Measurements from ENCODE around the gene KCNJ11. TPM values are rescaled to one million over a fixed set of nuclear protein-coding genes. Genes with fewer than 3 reads are reported as not detected.

Gene KCNJ11
- total and polyA plus RNA-seq, 2 of the 13 experiments (the other 11 are each of a cell fraction or from before 2014, with no cell fraction given), result 0.38 to 1.6 TPM

DNA sequence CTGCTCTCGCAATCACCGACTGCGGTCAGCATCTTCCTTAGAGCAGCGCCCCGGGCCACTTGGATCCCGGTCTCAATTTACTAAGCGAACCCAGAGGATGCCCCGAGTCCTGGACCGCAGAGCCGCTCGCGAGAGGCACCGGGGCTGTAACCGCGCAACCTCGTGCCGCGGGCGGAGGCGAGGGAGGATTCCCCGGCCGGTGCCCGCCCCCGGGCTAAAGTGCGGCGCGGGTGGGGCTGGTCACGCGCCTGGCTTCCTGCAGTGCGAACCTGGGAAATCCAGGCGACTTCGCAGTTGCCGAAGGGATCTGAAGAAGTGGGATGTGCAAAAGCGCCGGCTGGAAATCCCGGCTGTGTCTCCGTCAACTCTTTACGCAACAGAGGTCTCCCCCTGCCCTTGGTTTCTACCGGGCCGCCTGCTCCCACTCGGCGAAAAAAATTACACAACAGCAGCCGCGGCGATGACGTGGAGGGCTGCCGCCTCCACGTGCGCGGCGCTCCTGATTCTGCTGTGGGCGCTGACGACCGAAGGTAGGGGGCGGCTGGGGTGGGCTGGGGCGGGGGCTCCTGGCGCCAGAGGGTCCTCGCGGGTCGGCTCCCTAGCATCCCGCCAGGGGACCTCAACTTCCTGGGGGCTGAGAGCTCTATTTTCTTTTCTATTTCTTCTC lies 36.8 kb downstream of the KCNJ11 start, which contains the start of gene NCR3LG1 (continued):
- TF ChIP-seq, protein P1, sequence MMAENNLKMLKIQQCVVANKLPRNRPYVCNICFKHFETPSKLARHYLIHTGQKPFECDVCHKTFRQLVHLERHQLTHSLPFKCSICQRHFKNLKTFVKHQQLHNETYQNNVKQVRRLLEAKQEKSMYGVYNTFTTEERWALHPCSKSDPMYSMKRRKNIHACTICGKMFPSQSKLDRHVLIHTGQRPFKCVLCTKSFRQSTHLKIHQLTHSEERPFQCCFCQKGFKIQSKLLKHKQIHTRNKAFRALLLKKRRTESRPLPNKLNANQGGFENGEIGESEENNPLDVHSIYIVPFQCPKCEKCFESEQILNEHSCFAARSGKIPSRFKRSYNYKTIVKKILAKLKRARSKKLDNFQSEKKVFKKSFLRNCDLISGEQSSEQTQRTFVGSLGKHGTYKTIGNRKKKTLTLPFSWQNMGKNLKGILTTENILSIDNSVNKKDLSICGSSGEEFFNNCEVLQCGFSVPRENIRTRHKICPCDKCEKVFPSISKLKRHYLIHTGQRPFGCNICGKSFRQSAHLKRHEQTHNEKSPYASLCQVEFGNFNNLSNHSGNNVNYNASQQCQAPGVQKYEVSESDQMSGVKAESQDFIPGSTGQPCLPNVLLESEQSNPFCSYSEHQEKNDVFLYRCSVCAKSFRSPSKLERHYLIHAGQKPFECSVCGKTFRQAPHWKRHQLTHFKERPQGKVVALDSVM (CRISPR knock-in tag; IDR thresholded peaks at IDR 0.05), result no peak
- TF ChIP-seq, protein P2, sequence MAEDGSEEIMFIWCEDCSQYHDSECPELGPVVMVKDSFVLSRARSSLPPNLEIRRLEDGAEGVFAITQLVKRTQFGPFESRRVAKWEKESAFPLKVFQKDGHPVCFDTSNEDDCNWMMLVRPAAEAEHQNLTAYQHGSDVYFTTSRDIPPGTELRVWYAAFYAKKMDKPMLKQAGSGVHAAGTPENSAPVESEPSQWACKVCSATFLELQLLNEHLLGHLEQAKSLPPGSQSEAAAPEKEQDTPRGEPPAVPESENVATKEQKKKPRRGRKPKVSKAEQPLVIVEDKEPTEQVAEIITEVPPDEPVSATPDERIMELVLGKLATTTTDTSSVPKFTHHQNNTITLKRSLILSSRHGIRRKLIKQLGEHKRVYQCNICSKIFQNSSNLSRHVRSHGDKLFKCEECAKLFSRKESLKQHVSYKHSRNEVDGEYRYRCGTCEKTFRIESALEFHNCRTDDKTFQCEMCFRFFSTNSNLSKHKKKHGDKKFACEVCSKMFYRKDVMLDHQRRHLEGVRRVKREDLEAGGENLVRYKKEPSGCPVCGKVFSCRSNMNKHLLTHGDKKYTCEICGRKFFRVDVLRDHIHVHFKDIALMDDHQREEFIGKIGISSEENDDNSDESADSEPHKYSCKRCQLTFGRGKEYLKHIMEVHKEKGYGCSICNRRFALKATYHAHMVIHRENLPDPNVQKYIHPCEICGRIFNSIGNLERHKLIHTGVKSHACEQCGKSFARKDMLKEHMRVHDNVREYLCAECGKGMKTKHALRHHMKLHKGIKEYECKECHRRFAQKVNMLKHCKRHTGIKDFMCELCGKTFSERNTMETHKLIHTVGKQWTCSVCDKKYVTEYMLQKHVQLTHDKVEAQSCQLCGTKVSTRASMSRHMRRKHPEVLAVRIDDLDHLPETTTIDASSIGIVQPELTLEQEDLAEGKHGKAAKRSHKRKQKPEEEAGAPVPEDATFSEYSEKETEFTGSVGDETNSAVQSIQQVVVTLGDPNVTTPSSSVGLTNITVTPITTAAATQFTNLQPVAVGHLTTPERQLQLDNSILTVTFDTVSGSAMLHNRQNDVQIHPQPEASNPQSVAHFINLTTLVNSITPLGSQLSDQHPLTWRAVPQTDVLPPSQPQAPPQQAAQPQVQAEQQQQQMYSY (CRISPR knock-in tag; IDR thresholded peaks at IDR 0.05), result peak; percentile 44; the same call in 1 of the 2 replicates
- TF ChIP-seq, protein P3, sequence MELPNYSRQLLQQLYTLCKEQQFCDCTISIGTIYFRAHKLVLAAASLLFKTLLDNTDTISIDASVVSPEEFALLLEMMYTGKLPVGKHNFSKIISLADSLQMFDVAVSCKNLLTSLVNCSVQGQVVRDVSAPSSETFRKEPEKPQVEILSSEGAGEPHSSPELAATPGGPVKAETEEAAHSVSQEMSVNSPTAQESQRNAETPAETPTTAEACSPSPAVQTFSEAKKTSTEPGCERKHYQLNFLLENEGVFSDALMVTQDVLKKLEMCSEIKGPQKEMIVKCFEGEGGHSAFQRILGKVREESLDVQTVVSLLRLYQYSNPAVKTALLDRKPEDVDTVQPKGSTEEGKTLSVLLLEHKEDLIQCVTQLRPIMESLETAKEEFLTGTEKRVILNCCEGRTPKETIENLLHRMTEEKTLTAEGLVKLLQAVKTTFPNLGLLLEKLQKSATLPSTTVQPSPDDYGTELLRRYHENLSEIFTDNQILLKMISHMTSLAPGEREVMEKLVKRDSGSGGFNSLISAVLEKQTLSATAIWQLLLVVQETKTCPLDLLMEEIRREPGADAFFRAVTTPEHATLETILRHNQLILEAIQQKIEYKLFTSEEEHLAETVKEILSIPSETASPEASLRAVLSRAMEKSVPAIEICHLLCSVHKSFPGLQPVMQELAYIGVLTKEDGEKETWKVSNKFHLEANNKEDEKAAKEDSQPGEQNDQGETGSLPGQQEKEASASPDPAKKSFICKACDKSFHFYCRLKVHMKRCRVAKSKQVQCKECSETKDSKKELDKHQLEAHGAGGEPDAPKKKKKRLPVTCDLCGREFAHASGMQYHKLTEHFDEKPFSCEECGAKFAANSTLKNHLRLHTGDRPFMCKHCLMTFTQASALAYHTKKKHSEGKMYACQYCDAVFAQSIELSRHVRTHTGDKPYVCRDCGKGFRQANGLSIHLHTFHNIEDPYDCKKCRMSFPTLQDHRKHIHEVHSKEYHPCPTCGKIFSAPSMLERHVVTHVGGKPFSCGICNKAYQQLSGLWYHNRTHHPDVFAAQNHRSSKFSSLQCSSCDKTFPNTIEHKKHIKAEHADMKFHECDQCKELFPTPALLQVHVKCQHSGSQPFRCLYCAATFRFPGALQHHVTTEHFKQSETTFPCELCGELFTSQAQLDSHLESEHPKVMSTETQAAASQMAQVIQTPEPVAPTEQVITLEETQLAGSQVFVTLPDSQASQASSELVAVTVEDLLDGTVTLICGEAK (IDR thresholded peaks at IDR 0.05), result no peak
- TF ChIP-seq, protein P3 (CRISPR knock-in tag; IDR thresholded peaks at IDR 0.05), result peak; percentile 52; the same call in 1 of the 2 replicates
- TF ChIP-seq, protein P4, sequence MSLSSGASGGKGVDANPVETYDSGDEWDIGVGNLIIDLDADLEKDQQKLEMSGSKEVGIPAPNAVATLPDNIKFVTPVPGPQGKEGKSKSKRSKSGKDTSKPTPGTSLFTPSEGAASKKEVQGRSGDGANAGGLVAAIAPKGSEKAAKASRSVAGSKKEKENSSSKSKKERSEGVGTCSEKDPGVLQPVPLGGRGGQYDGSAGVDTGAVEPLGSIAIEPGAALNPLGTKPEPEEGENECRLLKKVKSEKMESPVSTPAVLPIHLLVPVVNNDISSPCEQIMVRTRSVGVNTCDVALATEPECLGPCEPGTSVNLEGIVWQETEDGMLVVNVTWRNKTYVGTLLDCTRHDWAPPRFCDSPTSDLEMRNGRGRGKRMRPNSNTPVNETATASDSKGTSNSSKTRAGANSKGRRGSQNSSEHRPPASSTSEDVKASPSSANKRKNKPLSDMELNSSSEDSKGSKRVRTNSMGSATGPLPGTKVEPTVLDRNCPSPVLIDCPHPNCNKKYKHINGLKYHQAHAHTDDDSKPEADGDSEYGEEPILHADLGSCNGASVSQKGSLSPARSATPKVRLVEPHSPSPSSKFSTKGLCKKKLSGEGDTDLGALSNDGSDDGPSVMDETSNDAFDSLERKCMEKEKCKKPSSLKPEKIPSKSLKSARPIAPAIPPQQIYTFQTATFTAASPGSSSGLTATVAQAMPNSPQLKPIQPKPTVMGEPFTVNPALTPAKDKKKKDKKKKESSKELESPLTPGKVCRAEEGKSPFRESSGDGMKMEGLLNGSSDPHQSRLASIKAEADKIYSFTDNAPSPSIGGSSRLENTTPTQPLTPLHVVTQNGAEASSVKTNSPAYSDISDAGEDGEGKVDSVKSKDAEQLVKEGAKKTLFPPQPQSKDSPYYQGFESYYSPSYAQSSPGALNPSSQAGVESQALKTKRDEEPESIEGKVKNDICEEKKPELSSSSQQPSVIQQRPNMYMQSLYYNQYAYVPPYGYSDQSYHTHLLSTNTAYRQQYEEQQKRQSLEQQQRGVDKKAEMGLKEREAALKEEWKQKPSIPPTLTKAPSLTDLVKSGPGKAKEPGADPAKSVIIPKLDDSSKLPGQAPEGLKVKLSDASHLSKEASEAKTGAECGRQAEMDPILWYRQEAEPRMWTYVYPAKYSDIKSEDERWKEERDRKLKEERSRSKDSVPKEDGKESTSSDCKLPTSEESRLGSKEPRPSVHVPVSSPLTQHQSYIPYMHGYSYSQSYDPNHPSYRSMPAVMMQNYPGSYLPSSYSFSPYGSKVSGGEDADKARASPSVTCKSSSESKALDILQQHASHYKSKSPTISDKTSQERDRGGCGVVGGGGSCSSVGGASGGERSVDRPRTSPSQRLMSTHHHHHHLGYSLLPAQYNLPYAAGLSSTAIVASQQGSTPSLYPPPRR (CRISPR knock-in tag; IDR thresholded peaks at IDR 0.05; ENCODE audit: borderline replicate concordance), result peak; percentile 48; the same call in 1 of the 2 replicates
- TF ChIP-seq RARG (CRISPR knock-in tag; IDR thresholded peaks at IDR 0.05; ENCODE audit: low read depth), result no peak
